H1 (cell line): ENCODE results near the gene BTNL3.

ENCODE experiments used
- CTCF ChIP-seq, 3 experiments: IDR thresholded peaks; 1 replicate in 2 of 3; 2 replicates in 1 of 3; pipeline versions ENCODE4 v1.5.1 to v1.6.1; 2011; ENCODE audit warnings: low read length in 3 of 3, mild to moderate bottlenecking in 3 of 3, inconsistent platforms in 2 of 3, low read depth in 1 of 3, moderate library complexity in 1 of 3; ENCODE audit not compliant: insufficient read depth in 1 of 3; ENCODE audit errors: control extremely low read depth in 1 of 3
- EP300 ChIP-seq, 2 experiments: IDR thresholded peaks; 1 replicate in 1 of 2; 2 replicates in 1 of 2; pipeline ENCODE4 v1.6.1; 2011 to 2012; ENCODE audit warnings: low read depth in 2 of 2, low read length in 2 of 2, mild to moderate bottlenecking in 2 of 2, borderline replicate concordance in 1 of 2, inconsistent platforms in 1 of 2, moderate library complexity in 1 of 2
- POLR2A ChIP-seq, 2 experiments: IDR thresholded peaks; 1 replicate in 1 of 2; 2 replicates in 1 of 2; pipeline ENCODE4 v1.6.1; 2011; ENCODE audit warnings: low read depth in 2 of 2, low read length in 2 of 2, mild to moderate bottlenecking in 2 of 2; ENCODE audit errors: control extremely low read depth in 1 of 2
- RBBP5 ChIP-seq: IDR thresholded peaks from 2 replicates; pipeline ENCODE4 v1.7.1; 2012; ENCODE audit warnings: low read depth, mild to moderate bottlenecking, inconsistent platforms, low read length, moderate library complexity, borderline replicate concordance
- RFX5 ChIP-seq: IDR thresholded peaks from 2 replicates; pipeline ENCODE4 v1.6.1; 2011; ENCODE audit warnings: low read depth, low read length, improper control_type of control experiment, borderline replicate concordance
- SP2 ChIP-seq: IDR thresholded peaks from 2 replicates; pipeline ENCODE4 v1.6.1; 2012; ENCODE audit warnings: mild to moderate bottlenecking, low read length, inconsistent platforms

- TF ChIP-seq POLR2A (IDR thresholded peaks at IDR 0.05; ENCODE audit: control extremely low read depth in 1 of 2, low read depth in 2 of 2, low read length in 2 of 2) (no peak), CTCF (IDR thresholded peaks at IDR 0.05; ENCODE audit: control extremely low read depth in 1 of 3, insufficient read depth in 1 of 3, low read depth in 1 of 3, low read length in 3 of 3) (no peak), RBBP5 (no peak), EP300 (IDR thresholded peaks at IDR 0.05; ENCODE audit: borderline replicate concordance in 1 of 2, low read depth in 2 of 2, low read length in 2 of 2) (no peak), SP2 (no peak), RFX5 (no peak)
These were observed 12.1 kb upstream of the BTNL3 start for GRCh38 chr5:180976518-180976917.
